NK-92 (cell line): ENCODE data around the gene HES7.

Experiments used
- DNase-seq: peaks from one replicate; lab custom pipeline; 2025; ENCODE audit not compliant: unreplicated experiment; lab: John Stamatoyannopoulos, UW

HES7 gene

DNA sequence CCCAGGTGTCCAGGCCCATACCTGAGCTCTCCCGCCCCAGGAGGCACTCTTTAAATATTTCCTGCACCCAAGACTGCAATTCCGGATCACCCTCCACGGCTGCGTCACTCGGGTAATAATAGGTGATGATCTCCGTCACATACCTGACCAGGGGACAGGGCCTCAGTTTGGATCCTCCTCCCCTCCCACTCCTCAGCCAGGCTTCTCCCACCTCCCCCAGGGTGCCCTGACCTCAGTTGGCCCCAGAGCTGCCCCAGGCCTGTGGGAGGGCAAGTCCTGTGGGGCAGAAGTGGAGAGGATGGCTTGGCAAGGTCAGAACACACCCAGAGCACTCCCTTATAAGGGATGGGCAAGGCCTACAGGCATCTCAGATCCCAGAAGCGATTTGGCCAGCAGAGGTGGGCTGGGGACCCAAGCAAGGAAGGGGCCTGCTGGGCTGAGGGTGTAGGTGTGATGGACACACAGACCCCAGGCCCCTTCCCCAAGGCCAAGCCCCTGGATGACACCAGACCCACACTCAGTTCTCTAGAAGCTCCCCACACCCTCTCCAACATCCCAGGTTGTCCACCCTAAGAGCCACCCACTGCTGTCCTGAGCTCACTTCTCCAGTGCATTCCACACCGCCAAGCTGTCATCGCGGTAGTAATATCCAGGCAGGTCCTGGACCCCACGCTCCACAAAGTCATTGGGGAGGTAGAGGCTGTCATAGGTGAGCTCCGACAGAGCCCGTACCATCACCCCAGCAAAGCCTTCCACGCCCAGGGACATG, 48.1 kb downstream of the HES7 start:
- DNase-seq = no peak

DNA sequence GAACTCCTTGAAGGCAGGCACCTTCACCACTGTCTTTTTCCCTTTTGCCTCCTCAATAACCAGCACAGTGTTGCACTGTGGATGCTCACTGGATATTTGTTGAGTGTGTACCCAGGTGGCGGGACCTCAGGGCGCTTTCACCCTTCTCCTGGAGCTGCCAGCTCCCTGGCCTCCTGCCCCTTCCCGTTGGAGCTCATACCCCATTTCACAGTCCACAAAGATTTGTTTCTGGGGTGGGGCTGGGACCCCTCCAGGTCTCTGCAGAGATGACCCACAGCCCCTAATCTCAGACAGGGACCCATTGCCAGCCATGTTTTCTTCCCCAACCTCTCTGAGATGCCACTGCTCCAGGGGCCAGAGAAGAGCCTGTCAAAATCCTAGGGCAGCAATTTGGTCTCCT, 48.8 kb downstream of the HES7 start:
- DNase-seq = no peak

DNA sequence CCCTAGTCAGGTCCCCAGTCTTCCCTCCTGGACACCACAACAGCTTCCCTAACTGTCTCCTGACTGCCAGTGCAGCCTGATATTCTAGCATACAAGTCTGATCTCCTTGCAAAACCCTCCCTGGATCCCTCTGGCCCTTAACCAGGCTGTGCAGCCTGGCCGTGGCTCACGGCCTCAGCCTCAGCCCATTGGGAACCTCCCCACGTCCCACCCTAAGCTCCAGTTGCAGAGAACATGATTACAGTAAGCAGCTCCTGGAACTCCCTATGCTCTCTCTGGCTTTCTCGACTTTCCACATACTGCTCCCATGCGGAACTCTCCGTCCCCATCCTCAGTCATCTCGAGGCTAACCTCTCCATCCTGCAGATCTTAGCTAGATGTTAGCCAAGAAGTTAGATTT, 49.4 kb downstream of the HES7 start:
- DNase-seq = no peak

DNA sequence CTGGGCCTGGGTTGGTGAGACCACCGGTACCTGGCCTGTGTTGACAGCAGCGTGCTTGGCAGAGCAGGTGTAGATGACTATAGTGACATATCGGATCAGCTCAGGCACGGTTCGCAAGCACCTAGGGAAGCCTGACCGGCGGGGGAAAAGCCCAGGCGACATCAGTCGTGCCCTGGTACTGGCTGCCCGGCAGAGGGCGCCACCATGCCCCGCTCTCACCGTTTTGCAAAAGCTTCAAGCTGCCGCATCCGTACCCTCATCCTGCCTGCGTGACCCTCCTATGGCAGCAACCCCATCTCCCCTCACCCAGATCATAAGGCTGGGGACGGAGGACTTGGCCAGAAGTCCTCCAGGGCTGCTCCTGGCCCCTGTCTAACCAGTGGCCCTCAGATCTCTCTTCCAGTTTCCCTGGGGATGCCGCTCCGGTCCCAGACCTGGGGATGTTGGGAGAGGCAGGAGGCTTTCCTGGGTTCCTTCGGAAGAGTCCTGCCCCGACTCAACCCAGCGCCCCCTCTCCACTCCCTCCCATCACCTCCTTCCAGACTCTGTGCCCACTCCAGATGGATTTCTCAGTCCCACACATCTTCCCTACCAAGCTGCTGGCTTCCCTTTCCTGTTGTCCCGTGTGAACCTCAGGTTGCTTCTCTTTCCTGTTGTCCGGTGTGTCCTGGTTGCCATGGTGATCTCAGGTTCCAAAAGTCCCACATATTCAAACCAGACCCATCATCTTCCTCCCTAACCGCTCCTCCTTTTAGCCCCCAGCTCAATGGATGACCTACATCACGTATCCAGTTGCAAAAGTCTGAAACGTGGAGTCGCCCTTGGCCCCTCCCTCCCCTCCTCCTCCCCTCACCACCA, 50.0 kb downstream of the HES7 start:
- no peak for DNase-seq

DNA sequence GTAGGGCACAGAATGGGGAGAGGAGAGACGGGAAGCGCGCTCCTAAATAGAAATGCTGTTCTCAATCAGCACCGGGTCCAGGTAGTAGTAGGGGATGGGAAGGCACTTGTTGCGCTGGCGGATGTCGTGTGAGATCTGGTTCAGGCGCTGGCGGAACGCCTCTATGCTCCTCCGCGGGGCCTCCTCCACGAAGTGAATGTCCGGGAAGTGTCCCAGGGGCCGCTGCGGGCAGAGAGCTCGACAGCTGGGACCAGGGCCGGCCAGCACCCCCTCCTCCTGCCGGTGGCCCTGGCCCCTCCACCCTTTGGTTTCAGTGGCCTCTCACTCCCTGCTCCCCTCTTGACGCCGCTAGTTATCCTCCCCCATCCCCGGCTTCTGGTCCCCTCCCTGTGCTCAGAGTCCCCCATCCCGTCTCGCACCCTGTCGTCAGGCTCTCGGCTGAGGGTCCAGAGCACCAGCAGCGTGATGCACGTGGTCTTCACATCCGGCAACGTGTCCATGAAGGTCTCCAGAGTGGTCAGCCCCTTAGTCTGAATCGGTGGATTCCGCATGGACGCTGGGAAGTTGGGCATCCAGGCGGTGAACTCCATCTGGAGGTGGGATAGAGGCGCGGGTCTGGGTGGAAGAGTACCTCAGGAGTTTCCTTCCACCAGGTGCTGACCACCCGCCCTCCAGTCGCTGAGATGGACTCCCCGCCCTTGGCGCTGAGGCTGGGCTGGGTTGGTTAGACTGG, 51.0 kb downstream of the HES7 start:
- no peak for DNase-seq

DNA sequence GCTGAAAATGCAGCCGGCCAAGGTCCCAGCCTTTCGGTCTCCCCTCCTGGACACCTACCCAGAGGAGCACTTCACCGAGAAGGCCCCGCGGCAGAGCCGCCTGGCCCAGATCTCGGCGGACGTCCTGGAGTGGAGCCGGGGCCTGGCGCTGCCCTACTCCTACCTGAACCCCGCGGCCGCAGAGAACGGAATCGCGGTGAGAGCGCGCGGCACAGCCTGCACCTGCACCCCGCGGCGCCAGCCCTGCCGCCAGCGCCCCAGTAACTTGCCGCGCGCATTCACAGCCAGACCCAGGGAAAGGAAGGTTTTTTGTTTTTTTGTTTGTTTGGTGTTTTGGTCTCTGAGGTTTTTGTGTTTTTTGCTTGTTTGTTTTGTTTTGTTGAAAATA, 51.6 kb downstream of the HES7 start:
- DNase-seq = no peak

DNA sequence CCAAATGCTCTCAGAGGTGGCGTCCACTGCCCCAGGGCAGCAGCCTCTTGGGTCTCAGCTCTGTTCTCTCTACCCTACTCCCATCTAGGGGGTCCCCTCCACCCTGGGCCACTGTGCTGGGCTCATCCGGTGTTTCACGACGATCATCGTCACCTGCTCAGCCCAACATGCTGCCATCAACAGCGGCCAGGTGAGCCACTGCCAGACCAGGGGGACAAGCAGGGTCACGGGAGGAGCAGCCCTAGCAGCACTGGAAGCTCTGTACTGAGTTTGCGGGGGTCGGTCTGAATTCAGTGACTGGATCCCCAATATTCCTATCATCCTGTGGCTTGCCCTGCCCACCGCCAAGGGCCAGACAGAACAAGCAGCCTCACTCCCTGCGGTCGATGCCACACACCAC, 52.4 kb downstream of the HES7 start:
- DNase-seq = no peak
